Endothelial cell (in vitro differentiated cells): ENCODE measurements around the gene R3HCC1L. TPM values are rescaled to one million over a fixed set of nuclear protein-coding genes. Genes with fewer than 3 reads are reported as not detected.
"Not testable (repeated sequence)": the region's sequence is repeated elsewhere in the genome, so short reads cannot be mapped to it uniquely, and the experiment has no call there.

ENCODE experiments used
- DNase-seq: peaks from one replicate; pipeline ENCODE4 v3.0.0; 2021; ENCODE audit warnings: low spot score
- H3K27ac Mint-ChIP-seq: one replicate; pipeline ENCODE4 v1.8.0; 2021; ENCODE audit warnings: mixed read lengths, inconsistent platforms; ENCODE audit not compliant: unreplicated experiment
- H3K27me3 Mint-ChIP-seq: one replicate; pipeline ENCODE4 v1.8.0; 2021; ENCODE audit warnings: mild to moderate bottlenecking, moderate library complexity, mixed read lengths, inconsistent platforms; ENCODE audit not compliant: unreplicated experiment
- H3K36me3 Mint-ChIP-seq: one replicate; pipeline ENCODE4 v1.8.0; 2021; ENCODE audit warnings: mild to moderate bottlenecking, low read depth, mixed read lengths, inconsistent platforms; ENCODE audit not compliant: unreplicated experiment
- H3K4me1 Mint-ChIP-seq: one replicate; pipeline ENCODE4 v1.8.0; 2021; ENCODE audit warnings: mild to moderate bottlenecking, mixed read lengths, inconsistent platforms; ENCODE audit not compliant: unreplicated experiment
- H3K4me3 Mint-ChIP-seq: one replicate; pipeline ENCODE4 v1.8.0; 2021; ENCODE audit warnings: mild to moderate bottlenecking, mixed read lengths, inconsistent platforms; ENCODE audit not compliant: unreplicated experiment
- H3K9me3 Mint-ChIP-seq: one replicate; pipeline ENCODE4 v1.8.0; 2021; ENCODE audit warnings: mixed read lengths, inconsistent platforms; ENCODE audit not compliant: unreplicated experiment
- total RNA-seq: library from RNA; stranded (reverse); fragmentation: NEBNext Ultra II Directional; extraction: Animal tissue kit (Norgen Biotek cat#: 25700); gene quantifications from one replicate; pipeline ENCODE4 v1.2.1, GENCODE V29; 2021; ENCODE audit not compliant: unreplicated experiment
- TF ChIP-seq, protein P1 (sequence below): fragments of 200-600 bp; sonication (generic); IDR thresholded peaks from one replicate; pipeline ENCODE4 v1.5.0; 2021; ENCODE audit warnings: antibody characterized with exemption; ENCODE audit not compliant: unreplicated experiment

R3HCC1L gene
- total RNA-seq, 1 donor from 2014 or later = 21.3 TPM

DNA sequence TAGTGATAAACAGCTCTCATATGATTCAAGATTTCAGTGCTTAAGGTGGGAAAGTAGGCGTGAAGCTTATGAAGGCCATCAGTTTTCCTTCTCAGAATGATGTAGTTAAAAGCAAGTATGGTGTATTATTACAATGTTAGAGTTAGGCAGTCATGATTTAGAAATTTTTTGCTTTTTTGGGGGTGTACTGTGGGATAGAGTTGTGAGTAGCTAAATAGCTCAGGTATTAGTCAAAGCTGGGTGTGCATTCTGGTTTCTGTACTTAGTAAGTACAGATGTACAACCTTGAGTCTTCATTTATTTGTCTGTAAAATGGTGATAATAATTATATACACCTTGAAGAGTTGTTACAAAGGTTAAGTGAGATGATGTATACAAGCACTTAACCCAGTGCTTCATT, 52.2 kb downstream of the R3HCC1L start:
- H3K36me3 Mint-ChIP-seq = peaks cover 12% of the 10 kb centered on the region
- no peak overlapping the region for H3K27ac Mint-ChIP-seq
- H3K4me3 Mint-ChIP-seq = no peak overlapping the region
- no peak for DNase-seq
- H3K9me3 Mint-ChIP-seq = no peaks in the 10 kb centered on the region
- TF ChIP-seq, protein P1, sequence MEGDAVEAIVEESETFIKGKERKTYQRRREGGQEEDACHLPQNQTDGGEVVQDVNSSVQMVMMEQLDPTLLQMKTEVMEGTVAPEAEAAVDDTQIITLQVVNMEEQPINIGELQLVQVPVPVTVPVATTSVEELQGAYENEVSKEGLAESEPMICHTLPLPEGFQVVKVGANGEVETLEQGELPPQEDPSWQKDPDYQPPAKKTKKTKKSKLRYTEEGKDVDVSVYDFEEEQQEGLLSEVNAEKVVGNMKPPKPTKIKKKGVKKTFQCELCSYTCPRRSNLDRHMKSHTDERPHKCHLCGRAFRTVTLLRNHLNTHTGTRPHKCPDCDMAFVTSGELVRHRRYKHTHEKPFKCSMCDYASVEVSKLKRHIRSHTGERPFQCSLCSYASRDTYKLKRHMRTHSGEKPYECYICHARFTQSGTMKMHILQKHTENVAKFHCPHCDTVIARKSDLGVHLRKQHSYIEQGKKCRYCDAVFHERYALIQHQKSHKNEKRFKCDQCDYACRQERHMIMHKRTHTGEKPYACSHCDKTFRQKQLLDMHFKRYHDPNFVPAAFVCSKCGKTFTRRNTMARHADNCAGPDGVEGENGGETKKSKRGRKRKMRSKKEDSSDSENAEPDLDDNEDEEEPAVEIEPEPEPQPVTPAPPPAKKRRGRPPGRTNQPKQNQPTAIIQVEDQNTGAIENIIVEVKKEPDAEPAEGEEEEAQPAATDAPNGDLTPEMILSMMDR = no peak
- no peaks in the 10 kb centered on the region for H3K4me1 Mint-ChIP-seq
- H3K27me3 Mint-ChIP-seq = no peaks in the 10 kb centered on the region

DNA sequence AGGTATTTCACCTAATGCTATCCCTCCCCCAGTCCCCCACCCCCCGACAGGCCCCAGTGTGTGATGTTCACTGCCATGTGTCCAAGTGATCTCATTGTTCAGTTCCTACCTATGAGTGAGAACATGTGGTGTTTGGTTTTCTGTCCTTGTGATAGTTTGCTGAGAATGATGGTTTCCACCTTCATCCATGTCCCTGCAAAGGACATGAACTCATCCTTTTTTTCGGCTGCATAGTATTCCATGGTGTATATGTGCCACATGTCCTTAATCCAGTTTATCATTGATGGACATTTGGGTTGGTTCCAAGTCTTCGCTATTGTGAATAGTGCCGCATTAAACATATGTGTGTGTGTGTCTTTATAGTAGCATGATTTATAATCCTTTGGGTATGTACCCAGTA, 56.3 kb downstream of the R3HCC1L start:
- H3K4me1 Mint-ChIP-seq, H3K9me3 Mint-ChIP-seq, H3K27ac Mint-ChIP-seq, H3K4me3 Mint-ChIP-seq, DNase-seq, H3K27me3 Mint-ChIP-seq: not testable (repeated sequence)
- H3K36me3 Mint-ChIP-seq = peaks cover 16% of the 10 kb centered on the region

DNA sequence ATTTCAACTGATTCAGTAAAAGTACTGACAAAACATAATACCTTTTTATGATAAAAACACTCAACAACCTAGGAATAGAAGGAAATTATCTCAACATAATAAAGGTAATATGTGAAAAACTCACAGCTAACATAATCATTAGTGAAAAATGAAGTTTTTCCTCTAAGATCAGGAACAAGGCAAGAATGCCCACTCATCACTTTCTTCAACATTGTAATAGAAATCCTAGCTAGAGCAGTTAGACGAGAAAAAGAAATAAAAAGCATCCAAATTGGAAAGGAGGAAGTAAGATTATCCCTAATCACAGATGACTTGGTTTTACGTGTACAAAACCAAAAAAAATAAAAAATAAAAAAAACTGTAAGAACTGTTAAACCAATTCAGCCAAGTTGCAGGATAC, 58.6 kb downstream of the R3HCC1L start:
- no peak overlapping the region for H3K27ac Mint-ChIP-seq

DNA sequence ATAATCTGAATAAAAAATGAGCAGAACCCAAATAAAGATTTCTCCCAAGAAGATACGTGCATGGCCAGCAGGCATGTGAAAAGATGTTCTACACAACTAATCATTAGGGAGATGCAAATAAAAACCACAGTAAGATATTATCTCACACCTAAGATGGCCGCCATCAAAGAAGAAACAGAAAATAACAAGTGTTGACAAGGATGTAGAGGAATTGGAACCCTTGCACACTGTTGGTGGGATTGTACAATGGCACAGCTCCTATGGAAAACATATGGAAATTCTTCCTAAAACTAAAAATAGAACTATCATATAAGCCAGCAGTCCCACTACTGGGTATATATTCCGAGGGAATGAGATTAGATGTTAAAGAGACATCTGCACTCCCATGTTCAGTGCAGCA, 60.2 kb downstream of the R3HCC1L start:
- Mint-ChIP-seq H3K4me3 (no peak overlapping the region), H3K36me3 (peaks cover 16% of the 10 kb centered on the region), H3K27ac (no peak overlapping the region), H3K9me3 (no peaks in the 10 kb centered on the region), H3K4me1 (no peaks in the 10 kb centered on the region), H3K27me3 (no peaks in the 10 kb centered on the region)
- DNase-seq = no peak
- TF ChIP-seq, protein P1 = no peak

More for the DNA sequence above, 58.6 kb downstream of the R3HCC1L start:
- H3K4me3 Mint-ChIP-seq = no peak overlapping the region
- no peaks in the 10 kb centered on the region for H3K4me1 Mint-ChIP-seq
- no peak for DNase-seq
- H3K9me3 Mint-ChIP-seq = no peaks in the 10 kb centered on the region
- peaks cover 16% of the 10 kb centered on the region for H3K36me3 Mint-ChIP-seq
- H3K27me3 Mint-ChIP-seq = no peaks in the 10 kb centered on the region
- TF ChIP-seq, protein P1 = no peak

DNA sequence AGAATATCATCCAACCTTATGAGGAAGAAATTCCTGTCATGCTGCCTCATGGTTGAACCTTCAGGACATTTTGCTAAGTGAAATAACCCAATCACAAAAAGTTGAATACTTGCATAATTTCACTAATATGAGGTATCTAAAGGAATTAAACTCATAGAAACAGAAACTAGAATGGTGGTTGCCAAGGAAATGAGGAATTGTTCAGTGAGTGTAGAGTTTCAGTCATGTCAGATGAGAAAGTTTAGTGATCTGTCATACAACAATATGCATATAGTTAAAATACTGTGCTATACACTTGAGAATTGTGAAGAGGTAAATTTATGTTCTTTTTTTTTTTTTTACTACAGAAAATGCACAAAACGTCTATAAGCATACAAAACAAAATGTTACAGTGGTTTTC, 60.7 kb downstream of the R3HCC1L start:
- H3K9me3 Mint-ChIP-seq = no peaks in the 10 kb centered on the region
- no peak overlapping the region for H3K27ac Mint-ChIP-seq
- no peak for DNase-seq
- no peaks in the 10 kb centered on the region for H3K27me3 Mint-ChIP-seq
- H3K4me1 Mint-ChIP-seq = no peaks in the 10 kb centered on the region
- TF ChIP-seq, protein P1 = no peak
- no peak overlapping the region for H3K4me3 Mint-ChIP-seq
- H3K36me3 Mint-ChIP-seq = peaks cover 16% of the 10 kb centered on the region

DNA sequence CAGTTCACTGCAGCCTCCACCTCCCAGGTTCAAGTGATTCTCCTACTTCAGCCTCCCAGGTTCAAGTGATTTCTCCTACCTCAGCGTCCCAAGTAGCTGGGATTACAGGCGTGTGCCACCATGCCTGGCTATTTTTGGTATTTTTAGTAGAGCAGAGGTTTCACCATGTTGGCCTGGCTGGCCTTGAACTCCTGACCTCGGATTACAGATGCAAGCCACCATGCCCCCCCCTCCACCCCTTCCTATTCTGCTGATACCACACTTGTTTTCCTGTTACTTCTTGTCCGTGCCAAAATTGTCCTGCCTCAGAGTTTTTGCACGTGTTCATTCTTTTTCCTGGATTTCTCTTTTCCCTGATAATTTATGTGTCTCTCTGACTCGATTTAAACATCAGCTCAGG, 62.5 kb downstream of the R3HCC1L start:
- Mint-ChIP-seq H3K27ac (no peak overlapping the region), H3K27me3 (no peaks in the 10 kb centered on the region), H3K4me1 (no peaks in the 10 kb centered on the region), H3K36me3 (peaks cover 11% of the 10 kb centered on the region), H3K4me3 (no peak overlapping the region), H3K9me3 (no peaks in the 10 kb centered on the region)
- no peak for DNase-seq
- TF ChIP-seq, protein P1 = no peak
